B cell (primary cell): Measurements from ENCODE around the gene MSL3B.

Experiments used
- ATAC-seq: fragments of 200-7000 bp; cut with Tn5 transposase; one replicate; pipeline ENCODE4 v1.10.0; 2021; ENCODE audit warnings: low read depth, mild to moderate bottlenecking, moderate number of reproducible peaks, moderate library complexity
- CTCF ChIA-PET: fragments of 350-600 bp; sonication (Branson Sonifier 250); formaldehyde crosslinking; loops from one replicate; lab custom pipeline; 2021; ENCODE audit warnings: antibody characterized with exemption, inconsistent platforms; lab: Charles Lee
- POLR2A ChIA-PET: fragments of 350-600 bp; sonication (Branson Sonifier 250); formaldehyde crosslinking; loops from one replicate; lab custom pipeline; 2021; ENCODE audit warnings: antibody characterized with exemption; lab: Charles Lee
- DNase-seq: peaks from one replicate; pipeline ENCODE4 v3.0.0; 2013
- H2AFZ ChIP-seq: 2 replicates; pipeline ENCODE4 v1.6.1; 2012; ENCODE audit warnings: mild to moderate bottlenecking, low read depth, low read length; ENCODE audit not compliant: insufficient read depth, poor library complexity, severe bottlenecking
- H3K27ac ChIP-seq, 2 donors: 1 replicate in 1 of 2; 2 replicates in 1 of 2; pipeline ENCODE4 v1.5.1; 2012 to 2013; ENCODE audit warnings: low read length in 2 of 2, mild to moderate bottlenecking in 2 of 2, moderate library complexity in 1 of 2
- H3K27me3 ChIP-seq, 4 experiments: fragments of 200-600 bp in 1 of 4; sonication (generic) in 1 of 4; replicated peaks in 1 of 4; 1 replicate in 2 of 4; 2 replicates in 2 of 4; pipeline versions ENCODE4 v1.6.1 to v1.7.0; 2013 to 2016; ENCODE audit warnings: low read length in 3 of 4, mild to moderate bottlenecking in 2 of 4, mixed read lengths in 1 of 4, moderate library complexity in 1 of 4; ENCODE audit not compliant: insufficient read depth in 4 of 4, control insufficient read depth in 3 of 4; ENCODE audit errors: control extremely low read depth in 1 of 4
- H3K36me3 ChIP-seq, 2 experiments: replicated peaks in 1 of 2; 1 replicate in 1 of 2; 2 replicates in 1 of 2; pipeline versions ENCODE4 v1.6.1 to v1.7.1; 2013; ENCODE audit warnings: low read length in 1 of 2; ENCODE audit not compliant: insufficient read depth in 2 of 2, control insufficient read depth in 1 of 2; ENCODE audit errors: control extremely low read depth in 1 of 2, extremely low read depth in 1 of 2
- H3K4me1 ChIP-seq, 2 donors: fragments of 200-600 bp in 1 of 2; sonication (generic) in 1 of 2; 1 replicate in 1 of 2; 2 replicates in 1 of 2; pipeline versions ENCODE4 v1.5.1 to v1.6.1; 2013 to 2017; ENCODE audit warnings: low read length in 2 of 2; ENCODE audit not compliant: control insufficient read depth in 2 of 2, insufficient read depth in 2 of 2
- H3K4me2 ChIP-seq: replicated peaks from 2 replicates; pipeline ENCODE3; 2012; ENCODE audit warnings: mild to moderate bottlenecking, low read depth, low read length; ENCODE audit not compliant: poor library complexity, severe bottlenecking
- H3K4me3 ChIP-seq, 5 experiments: fragments of 200-600 bp in 1 of 5; sonication (generic) in 1 of 5; 1 replicate in 3 of 5; 2 replicates in 2 of 5; pipeline versions ENCODE4 v1.5.1 to v1.7.0; 2011 to 2016; ENCODE audit warnings: low read length in 4 of 5, mild to moderate bottlenecking in 4 of 5, low read depth in 2 of 5, control low read depth in 1 of 5, moderate library complexity in 1 of 5; ENCODE audit not compliant: insufficient read depth in 1 of 5; ENCODE audit errors: control extremely low read depth in 1 of 5, extremely low read depth in 1 of 5
- H3K79me2 ChIP-seq: fragments of 200-600 bp; sonication (generic); one replicate; pipeline ENCODE4 v1.6.0; 2016; ENCODE audit warnings: low read length; ENCODE audit not compliant: control insufficient read depth, insufficient read depth
- H3K9ac ChIP-seq: fragments of 200-600 bp; sonication (generic); 2 replicates; pipeline ENCODE4 v1.6.1; 2017; ENCODE audit warnings: mild to moderate bottlenecking, low read length, moderate library complexity
- H3K9me3 ChIP-seq, 3 donors: one replicate each; pipeline versions ENCODE4 v1.6.1 to v1.7.1; 2013; ENCODE audit warnings: low read length in 2 of 3; ENCODE audit not compliant: control insufficient read depth in 2 of 3, insufficient read depth in 1 of 3; ENCODE audit errors: control extremely low read depth in 1 of 3
- H4K20me1 ChIP-seq: 2 replicates; pipeline ENCODE4 v1.6.0; 2012; ENCODE audit warnings: mild to moderate bottlenecking, low read length; ENCODE audit not compliant: insufficient read depth, control insufficient read depth, poor library complexity, severe bottlenecking
- H3K27ac Mint-ChIP-seq: one replicate; pipeline ENCODE4 v1.8.0; 2021; ENCODE audit warnings: mixed read lengths
- H3K27me3 Mint-ChIP-seq: one replicate; pipeline ENCODE4 v1.8.0; 2021; ENCODE audit warnings: mixed read lengths
- H3K4me1 Mint-ChIP-seq: one replicate; pipeline ENCODE4 v1.8.0; 2021; ENCODE audit warnings: mixed read lengths
- H3K4me3 Mint-ChIP-seq: one replicate; pipeline ENCODE4 v1.8.0; 2021; ENCODE audit warnings: mixed read lengths
- H3K9me3 Mint-ChIP-seq: one replicate; pipeline ENCODE4 v1.8.0; 2022; ENCODE audit warnings: mixed read lengths; ENCODE audit not compliant: insufficient read depth
- CTCF ChIP-seq: fragments of 200-600 bp; IDR thresholded peaks from one replicate; pipeline ENCODE4 v1.8.0; 2022; ENCODE audit warnings: antibody characterized with exemption, mild to moderate bottlenecking
- EZH2 ChIP-seq: IDR thresholded peaks from 2 replicates; pipeline ENCODE4 v1.6.1; 2012; ENCODE audit warnings: borderline replicate concordance, low read depth, mild to moderate bottlenecking, moderate library complexity, low read length; ENCODE audit not compliant: insufficient read depth, poor library complexity, severe bottlenecking
- WGBS: methylation state at CpG from one replicate; pipeline ENCODE4 v1.1.5; 2013; ENCODE audit warnings: missing lambda C conversion rate; ENCODE audit not compliant: insufficient coverage; 5-methylcytosine and 5-hydroxymethylcytosine counted together
- intact Hi-C: fragments of 100-400 bp; cut with micrococcal nuclease; formaldehyde crosslinking; loops from one replicate; pipeline ENCODE4 v1.10.0; 2022

MSL3B gene

GRCh38 chr2:233840520-233840919 is 27.7 kb downstream of the MSL3B start:
- H3K27ac Mint-ChIP-seq, result no peak overlapping the region
- no peak for ATAC-seq
- Histone ChIP-seq H3K79me2 (peaks cover 17% of the 10 kb centered on the region), H2AFZ (no peak overlapping the region), H3K36me3 (no peaks in the 10 kb centered on the region), H3K4me3 (no peak overlapping the region), H3K27ac (no peak overlapping the region), H3K9me3 (peaks cover 0 to 11% (median 0%) of the 10 kb centered on the region in 3 donors), H3K27me3 (no peaks in the 10 kb centered on the region), H3K9ac (no peak overlapping the region), H4K20me1 (no peaks in the 10 kb centered on the region), H3K4me2 (no peak overlapping the region), H3K4me1 (no peaks in the 10 kb centered on the region)
- H3K9me3 Mint-ChIP-seq, result no peaks in the 10 kb centered on the region
- ChIA-PET POLR2A (no interaction called here), CTCF (no interaction called here)
- no peak overlapping the region for H3K4me3 Mint-ChIP-seq
- no peak for DNase-seq
- H3K4me1 Mint-ChIP-seq, result no peaks in the 10 kb centered on the region
- no peaks in the 10 kb centered on the region for H3K27me3 Mint-ChIP-seq
- intact Hi-C loops, result no loop called here
- no peak for TF ChIP-seq EZH2
- TF ChIP-seq CTCF, result no peak
- WGBS, result 97% methylated on average over 7 of the region's 9 CpGs

- intact Hi-C loops, result no loop called here
- no peak overlapping the region for H3K4me2 ChIP-seq
- ATAC-seq (no peak), DNase-seq (no peak)
- Mint-ChIP-seq H3K4me1 (no peaks in the 10 kb centered on the region), H3K27me3 (no peaks in the 10 kb centered on the region), H3K27ac (no peak overlapping the region), H3K4me3 (no peak overlapping the region), H3K9me3 (no peaks in the 10 kb centered on the region)
- H3K4me3 ChIP-seq, result no peak overlapping the region
- no peak overlapping the region for H3K9ac ChIP-seq
- WGBS, result 98% methylated on average over 8 of the region's 10 CpGs
- H3K79me2 ChIP-seq, result peaks cover 17% of the 10 kb centered on the region
- no peak overlapping the region for H2AFZ ChIP-seq
- no peaks in the 10 kb centered on the region for H3K27me3 ChIP-seq
- H3K4me1 ChIP-seq, result no peaks in the 10 kb centered on the region
- TF ChIP-seq EZH2 (no peak), CTCF (no peak)
- H4K20me1 ChIP-seq, result no peaks in the 10 kb centered on the region
- H3K9me3 ChIP-seq, result peaks cover 0 to 11% (median 0%) of the 10 kb centered on the region in 3 donors
- ChIA-PET POLR2A (no interaction called here), CTCF (no interaction called here)
- no peaks in the 10 kb centered on the region for H3K36me3 ChIP-seq
- no peak overlapping the region for H3K27ac ChIP-seq
These were observed 28.8 kb downstream of the MSL3B start for GRCh38 chr2:233839447-233839820.
